COR-L47 (cell line): ENCODE results near the gene OR11H7.
"Not testable (repeated sequence)": the region's sequence is repeated elsewhere in the genome, so short reads cannot be mapped to it uniquely, and the experiment has no call there.

Source experiments
- DNase-seq: peaks from one replicate; lab custom pipeline; 2025; lab: John Stamatoyannopoulos, UW

OR11H7 gene

GRCh38 chr14:20278414-20278813 is 49.6 kb downstream of the OR11H7 start:
- DNase-seq, result peak; percentile 7

GRCh38 chr14:20280265-20280664 is 51.5 kb downstream of the OR11H7 start:
- DNase-seq, result not testable (repeated sequence)
